Activated T-cell treated with anti-CD3 and anti-CD28 coated beads for 48 hours (primary cell): ENCODE measurements around the gene METTL16.
"Not testable (repeated sequence)": the region's sequence is repeated elsewhere in the genome, so short reads cannot be mapped to it uniquely, and the experiment has no call there.

ENCODE experiments used
- DNase-seq: peaks from one replicate; pipeline ENCODE4 v3.0.0-alpha.2; 2020; ENCODE audit warnings: low read depth

Gene METTL16

DNA sequence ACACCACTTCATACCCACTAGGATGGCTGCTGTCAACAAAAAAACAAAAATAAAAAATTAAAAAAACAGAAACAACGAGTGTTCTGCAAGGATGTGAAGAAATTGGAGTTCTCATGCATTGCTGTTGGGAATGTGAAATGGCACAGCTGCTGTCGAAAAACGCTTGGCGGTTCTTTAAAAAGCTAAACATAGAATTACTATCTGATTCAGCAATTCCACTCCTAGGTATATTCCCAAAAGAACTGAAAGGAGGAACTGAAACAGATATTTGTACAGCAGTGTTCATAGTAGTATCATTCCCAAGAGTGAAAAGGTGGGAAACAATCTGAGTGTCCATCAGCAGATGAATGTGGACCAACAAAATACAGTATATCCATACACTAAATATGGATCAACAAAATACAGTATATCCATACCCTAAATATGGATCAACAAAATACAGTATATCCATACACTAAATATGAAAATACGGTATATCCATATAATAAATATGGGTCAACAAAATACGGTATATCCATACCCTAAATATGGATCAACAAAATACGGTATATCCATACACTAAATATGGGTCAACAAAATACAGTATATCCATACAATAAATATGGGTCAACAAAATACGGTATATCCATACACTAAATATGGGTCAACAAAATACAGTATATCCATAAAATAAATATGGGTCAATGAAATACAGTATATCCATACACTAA, 8.7 kb downstream of the METTL16 start:
- DNase-seq, result no peak

DNA sequence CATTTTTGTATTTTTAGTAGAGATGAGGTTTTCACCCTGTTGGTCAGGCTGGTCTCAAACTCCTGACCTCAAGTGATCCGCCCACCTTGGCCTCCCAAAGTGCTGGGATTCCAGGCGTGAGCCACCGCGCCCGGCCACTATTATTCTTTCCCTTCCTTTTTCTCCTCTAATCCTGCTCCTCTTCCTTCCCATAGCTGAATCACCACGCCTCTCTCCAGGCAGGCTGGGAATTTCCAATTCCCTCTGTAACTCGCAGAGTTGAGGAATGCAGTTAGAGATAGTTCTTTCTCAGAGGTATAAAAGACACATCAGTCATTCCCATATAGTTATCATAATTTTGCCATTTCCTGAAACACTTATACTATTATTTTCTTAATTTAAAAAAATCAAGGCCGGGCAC, 11.2 kb downstream of the METTL16 start:
- no peak for DNase-seq

DNA sequence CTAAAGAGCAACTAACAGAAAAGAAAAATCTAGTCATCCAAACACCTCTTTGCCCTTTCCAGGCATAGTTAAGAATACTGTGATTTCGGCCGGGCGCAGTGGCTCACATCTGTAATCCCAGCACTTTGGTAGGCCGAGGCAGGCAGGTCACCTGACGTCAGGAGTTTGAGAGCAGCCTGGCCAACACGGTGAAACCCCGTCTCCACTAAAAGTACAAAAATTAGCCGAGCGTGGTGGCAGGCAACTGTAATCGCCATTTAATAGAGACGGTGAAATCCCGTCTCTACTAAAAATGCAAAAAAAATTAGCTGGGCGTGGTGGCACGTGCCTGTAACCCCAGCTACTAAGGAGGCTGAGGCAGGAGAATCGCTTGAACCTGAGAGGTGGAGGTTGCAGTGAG, 22.4 kb downstream of the METTL16 start:
- not testable (repeated sequence) for DNase-seq

DNA sequence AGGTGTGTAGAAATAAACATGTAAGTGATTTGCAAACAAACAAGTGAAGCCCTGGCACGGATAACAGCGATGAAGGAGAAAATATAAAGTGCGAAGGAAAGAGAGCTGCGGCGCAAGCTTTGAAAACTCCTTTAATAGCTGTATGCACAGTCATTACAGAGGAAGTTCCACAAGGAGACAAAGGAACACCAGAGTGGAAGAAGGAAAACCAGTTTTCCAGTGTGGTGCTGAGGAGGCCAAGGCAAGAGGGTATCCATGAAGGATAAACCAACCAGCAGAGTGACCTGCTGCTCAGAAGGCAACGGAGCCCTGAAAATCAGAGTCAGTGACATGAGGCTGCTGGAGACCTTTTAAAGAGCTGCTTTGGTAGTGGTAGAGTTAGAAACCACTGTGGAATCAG, 24.4 kb downstream of the METTL16 start:
- no peak for DNase-seq

DNA sequence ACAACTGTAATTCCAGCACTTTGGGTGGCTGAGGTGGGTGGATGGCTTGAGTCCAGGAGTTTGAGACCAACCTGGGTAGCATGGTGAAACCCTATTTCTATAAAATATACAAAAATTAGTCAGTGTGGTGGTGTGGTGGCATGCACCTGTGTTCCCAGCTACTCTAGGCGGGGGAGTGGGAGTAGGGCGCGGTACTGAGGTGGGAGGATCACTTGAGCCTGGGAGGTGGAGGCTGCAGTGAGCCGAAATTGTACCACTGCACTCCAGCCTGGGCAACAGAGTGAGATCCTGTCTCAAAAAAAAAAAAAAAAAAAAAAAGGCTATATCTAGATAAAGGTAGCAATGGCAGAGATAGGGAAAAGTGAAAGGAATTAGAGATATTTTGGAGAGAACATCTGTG, 25.0 kb downstream of the METTL16 start:
- DNase-seq, result not testable (repeated sequence)

DNA sequence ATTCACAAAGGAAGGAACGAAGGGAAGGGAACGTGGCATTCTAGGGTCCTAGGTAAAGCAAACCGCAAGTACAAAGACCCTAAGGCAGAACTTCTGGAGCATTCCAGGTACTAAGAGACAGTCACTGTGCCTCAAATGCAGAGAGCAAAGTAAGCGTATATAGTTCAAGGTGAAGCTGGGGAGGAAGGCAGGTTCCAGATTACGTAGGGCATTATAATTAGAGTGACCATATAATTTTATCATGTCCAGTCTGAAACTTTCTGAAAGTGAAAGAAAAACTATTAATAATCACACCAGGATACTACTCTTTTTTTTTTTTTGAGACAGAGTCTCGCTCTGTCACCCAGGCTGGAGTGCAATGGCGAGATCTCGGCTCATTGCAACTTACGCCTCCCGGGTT, 25.7 kb downstream of the METTL16 start:
- no peak for DNase-seq

DNA sequence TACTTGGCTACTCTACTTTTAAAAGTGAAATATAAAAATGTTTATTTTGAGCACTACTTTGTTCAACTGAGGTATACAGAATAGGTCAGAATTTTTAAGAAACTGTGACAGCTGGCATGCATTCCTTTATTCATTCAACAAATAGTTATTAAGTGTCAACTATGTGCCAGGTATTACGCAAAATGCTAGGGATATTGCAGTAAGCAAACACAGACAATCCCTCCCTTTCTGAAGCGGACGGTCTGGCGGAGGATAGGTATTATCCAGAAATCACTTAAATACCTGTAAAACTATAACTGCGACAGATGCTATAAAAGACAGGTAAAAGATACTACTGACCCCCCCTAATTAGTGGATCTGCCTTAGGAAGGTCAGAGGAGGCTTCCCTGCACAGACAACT, 26.1 kb downstream of the METTL16 start:
- DNase-seq, result no peak

DNA sequence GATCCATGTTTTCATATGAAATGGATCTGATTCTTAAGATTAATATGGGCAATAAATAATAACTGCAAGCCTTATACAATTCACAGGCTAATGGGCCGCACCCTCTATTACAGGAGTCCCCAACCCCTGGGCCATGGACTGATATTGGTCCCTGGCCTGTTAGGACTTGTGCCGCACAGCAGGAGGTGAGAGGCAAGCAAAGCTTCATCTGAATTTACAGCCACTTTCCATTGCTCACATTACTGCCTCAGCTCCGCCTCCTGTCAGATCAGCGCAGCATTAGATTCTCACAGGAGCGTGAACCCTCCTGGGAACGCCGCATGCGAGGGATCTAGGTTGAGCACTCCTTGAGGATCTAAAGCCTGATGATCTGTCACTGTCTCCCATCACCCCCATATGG, 26.8 kb downstream of the METTL16 start:
- DNase-seq, result no peak

DNA sequence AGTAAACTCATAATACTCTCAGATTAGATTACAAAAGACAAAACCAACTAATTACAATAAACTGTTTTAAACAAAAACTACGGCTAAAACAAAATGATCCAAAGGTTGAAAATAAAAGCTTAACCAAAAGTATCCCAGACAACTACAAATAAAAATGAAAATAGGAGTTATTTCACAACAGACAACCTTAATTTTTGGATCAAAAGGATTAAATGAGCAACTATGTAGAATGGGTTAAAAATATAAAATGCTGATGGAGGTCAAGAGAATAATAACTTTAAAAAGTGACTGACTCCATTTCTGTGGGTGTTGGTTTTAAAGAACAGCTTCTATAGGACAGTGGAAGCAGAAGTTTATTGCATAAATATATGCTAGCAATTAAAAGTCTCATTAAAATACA, 28.6 kb downstream of the METTL16 start:
- DNase-seq, result no peak

DNA sequence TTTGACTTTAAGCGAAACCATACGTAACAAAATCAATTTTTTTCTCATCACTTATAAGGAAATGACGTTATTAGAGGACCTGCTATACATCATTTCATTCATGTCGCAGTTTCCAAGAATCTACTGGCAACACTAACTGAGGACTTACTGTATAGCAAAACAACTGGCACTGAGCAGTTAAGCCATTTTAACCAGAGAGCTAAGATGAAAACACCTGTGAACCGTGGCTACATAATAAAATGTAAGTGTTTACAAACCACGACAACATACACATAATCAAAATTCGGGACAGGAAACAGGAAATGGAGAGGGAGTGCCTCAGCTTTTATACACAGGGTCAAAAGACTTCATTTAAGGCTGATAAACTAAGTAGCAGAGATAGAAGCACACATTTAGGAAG, 29.5 kb downstream of the METTL16 start:
- DNase-seq, result no peak

DNA sequence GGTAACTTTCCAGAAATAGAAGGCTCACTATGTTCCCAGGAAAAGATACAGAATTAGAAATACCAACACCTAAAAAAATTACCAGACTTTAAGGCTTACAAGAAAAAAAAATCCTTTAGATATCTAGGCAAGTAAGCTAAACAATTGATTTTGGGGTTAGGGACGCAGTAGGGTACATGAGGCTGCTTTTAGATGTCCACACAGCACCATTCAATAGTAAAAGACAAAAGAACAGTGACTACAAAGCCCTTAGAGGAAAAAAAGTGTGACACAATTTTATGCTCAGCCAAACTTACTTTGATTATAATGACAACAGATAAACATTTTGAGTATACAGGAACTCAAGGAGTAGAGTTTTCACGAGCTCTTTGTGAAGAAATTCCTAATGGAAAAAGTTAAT, 29.9 kb downstream of the METTL16 start:
- DNase-seq, result no peak

DNA sequence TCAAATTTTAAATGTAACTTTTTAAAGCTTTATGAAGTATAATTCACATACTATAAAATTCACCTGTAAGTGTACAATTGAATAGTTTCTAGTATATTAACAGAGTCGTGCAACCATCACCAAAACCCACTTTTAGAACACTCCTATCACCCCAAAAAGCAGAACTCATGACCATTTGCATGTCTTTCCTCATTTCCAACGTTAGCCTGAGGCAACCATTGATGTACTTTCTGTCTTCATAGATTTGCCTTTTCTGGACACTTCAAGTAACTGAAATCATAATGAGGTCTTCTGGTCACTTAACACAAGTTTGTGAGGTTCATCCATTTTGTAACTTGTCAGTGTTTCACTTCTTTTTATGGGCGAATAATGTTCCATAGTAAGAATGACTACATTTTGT, 33.2 kb downstream of the METTL16 start:
- no peak for DNase-seq

DNA sequence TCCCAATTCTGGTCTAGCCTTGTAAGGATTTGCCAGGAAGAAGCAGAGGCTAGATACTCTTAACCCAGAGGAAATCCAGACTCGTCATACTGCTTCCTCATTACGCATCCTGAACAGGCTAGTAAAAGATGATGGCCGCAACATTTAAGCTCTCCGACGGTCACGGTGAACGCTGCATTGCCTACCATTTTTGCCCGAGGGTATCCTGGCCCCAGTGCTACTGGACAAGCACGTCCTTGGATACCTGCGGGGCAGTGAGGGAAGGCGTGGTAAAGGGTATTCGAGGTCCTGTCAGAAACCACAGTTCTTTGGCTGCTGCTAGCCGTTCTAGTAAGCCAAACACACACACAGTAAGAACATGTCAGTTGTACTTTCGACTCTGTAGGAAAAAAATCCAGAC, 36.6 kb downstream of the METTL16 start:
- DNase-seq, result no peak

DNA sequence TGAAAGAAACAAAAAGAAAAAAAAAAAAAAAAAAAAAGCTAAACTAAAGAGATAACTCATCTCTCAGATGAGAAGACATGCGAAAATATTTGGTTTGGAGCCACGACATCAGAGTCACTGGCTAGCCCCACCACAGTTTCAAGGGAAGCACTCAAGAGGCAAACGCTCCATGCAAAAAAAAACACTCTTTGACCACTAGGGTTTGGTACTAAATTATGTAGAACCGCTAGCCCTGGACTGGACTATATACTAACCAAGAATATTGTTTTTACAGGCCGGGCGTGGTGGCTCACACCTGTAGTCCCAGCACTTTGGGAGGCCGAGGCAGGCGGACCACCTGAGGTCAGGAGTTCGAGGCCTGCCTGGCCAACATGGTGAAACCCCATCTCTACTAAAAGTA, 37.3 kb downstream of the METTL16 start:
- no peak for DNase-seq

DNA sequence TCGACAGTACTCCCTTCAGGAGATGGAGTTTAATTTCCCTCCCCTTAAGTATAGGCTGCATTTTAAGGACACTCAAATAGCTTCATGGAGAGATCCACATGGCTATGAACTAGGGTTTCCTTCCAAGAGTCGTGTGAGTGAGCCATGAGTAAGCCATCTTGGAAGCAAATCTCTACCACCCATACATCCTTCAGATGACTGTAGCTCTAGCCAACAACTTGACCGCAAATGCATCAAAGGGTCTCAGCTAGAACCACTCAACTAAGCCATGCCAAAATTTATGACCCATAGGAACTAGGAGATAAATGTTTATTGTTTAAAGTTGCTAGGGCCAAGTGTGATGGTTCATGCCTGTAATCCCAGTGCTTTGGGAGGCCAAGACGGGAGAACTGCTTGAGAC, 43.4 kb downstream of the METTL16 start:
- no peak for DNase-seq

DNA sequence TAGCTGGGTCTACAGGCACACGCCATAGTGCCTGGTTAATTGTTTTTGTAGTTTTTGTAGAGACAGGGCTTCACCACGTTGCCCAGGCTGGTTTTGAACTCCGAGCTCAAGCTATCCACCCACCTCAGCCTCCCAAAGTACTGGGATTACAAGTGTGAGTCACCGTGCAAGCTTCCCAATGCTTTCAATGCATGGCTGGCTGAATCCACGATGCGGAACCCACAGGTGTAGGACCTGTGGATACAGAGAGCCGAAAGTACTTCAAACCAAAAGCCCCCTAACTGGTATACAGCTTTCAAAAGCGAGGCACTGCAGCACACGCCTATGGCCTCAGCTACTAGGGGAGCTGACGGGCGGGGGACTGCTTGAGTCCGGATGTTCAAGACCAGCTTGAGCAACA, 44.8 kb downstream of the METTL16 start:
- no peak for DNase-seq

DNA sequence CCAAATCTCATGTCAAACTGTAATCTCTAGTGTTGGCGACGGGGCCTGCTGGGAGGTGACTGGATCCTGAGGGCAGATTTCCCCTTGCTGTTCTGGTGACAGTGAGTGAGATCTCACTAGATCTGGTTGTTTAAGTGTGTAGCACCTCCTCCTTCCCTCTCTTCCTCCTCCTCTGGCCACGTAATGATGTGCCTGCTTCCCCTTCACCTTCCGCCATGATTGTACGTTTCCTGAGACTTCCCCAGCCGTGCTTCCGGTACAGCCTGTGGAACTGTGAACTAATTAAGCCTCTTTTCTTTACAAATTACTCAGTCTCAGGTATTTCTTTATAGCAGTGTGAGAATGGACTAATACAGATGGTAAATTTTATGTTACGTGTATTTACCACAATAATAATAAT, 49.2 kb downstream of the METTL16 start:
- no peak for DNase-seq

DNA sequence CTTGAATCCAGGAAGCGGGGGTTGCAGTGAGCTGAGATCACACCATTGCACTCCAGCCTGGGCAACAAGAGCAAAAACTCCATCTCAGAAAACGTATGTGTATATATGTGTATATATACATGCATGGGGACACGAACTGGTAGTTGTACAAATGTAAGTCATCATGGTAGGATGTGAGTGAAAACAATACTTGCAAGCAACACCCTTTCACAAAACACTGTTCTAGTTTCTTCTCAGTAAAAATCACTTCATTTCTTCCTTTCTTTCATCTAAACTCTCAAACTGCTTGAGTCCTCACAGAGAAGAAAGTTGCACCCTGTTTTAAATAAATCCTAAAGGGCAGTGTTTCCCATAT, 51.8 kb downstream of the METTL16 start:
- no peak for DNase-seq

DNA sequence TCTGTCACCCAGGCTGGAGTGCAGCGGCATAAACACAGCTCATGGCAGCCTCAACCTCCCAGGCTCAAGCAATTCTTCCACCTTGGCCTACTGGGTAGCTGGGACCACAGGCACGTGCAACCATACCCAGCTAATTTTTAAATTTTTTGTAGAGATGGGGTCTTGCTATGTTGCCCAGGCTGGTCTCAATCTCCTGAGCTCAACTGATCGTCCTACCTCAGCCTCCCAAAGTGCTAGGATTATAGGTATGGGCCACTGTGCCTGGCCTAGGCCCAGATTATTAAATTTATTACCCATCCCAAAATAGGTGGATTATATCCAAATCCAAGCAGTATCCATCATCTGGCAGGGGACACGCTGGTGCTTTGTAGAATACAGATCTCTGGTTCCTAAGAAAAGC, 53.8 kb downstream of the METTL16 start:
- no peak for DNase-seq

DNA sequence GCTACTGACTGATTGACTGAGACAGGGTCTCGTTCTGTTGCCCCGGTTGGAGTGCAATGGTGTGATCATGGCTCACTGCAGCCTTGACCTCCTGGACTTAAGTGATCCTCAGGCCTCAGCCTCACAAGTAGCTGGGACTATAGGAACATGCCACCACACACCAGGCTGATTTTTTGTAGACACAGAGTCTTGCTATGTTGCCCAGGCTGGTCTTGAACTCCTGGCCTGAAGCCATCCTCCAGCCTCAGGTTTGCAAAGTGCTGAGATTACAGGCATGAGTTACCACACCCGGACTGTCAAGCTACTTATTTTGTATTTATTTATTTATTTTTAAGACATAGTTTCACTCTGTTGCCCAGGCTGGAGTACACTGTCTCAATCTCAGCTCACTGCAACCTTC, 55.2 kb downstream of the METTL16 start:
- no peak for DNase-seq

DNA sequence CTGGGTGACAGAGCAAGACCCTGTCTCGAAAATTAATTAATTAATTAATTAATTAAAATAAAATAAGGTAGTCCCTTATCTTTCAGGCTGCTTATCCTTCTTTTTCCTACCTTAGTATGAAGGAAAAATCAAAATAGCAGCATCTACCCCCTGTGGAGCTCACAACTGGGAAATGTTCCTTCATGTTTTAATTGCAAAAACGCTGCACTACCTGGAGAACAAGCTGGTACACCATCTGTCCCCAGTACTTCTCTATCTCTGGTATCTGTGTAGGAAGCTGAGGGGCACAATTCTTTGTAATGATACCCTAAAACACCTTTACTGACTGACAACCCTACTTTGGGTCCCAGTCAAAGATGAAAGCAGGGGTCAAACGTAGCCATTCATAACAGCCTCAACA, 55.7 kb downstream of the METTL16 start:
- no peak for DNase-seq

DNA sequence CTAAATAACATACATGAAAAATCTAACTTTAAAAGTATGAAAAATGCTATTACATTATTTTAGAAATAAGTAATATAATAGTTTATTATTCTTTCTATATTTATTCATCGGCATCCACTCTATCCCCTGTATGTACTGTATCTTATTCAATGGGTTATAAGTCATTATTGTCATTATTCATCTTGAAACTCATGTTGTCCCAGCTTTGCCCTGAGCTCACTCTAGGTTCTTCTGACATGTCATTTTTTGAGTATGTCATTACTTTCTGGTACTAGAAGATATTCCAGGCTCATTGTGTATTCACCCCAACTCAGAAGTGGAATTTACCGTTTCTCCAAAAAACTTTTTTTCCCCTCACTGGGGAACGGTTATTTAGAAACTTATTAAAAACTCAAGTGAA, 57.8 kb downstream of the METTL16 start:
- no peak for DNase-seq

DNA sequence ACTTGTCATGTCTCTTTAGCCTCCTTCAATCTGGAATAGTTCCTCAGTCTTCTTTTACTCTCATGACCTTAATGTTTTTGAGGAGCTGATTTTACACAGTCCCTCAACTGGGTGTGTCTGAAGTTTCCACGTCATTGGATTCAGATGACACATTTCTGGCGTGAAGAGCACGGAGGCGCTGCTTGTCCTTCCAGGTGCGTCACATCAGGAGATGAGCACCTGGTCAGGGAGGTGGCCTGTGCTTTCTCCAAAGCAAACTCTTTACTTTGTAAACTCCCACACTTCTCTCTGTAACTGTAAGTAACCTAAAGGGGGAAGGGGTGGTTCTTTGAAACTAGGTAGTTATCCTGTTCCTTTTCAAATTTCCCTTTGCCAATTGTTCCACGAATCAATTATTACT, 58.4 kb downstream of the METTL16 start:
- no peak for DNase-seq

DNA sequence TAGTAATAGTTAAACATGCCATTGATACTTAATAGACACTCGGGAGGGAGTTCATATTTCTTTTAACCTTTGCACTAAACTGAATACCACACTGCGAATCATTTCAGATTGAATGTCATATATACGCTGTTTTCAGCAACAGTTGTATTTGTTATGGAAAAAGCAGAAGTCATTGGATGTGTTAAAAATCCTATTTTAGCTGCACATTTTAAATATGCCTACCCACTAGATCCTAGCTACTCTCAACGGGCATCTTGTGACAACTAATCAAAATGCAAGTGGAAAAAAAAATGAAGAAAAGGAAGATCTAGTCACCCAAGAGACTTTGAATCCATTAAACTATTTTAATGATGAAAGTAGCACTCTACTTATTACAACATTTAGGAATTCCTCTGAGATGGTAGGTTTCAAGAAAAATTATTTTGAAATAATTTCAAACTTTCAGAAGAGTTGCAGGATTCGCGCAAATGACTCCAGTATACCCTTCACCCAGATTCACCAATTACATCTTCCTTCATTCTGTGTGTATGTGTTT, 59.4 kb downstream of the METTL16 start:
- DNase-seq, result no peak
